ENCODE results near the gene TPST1. TPM values are rescaled to one million over a fixed set of nuclear protein-coding genes. Genes with fewer than 3 reads are reported as not detected.

Gene TPST1
- polyA plus RNA-seq, 4 donors, result 35.4 to 51.4 (median 41.8) TPM

GRCh38 chr7:66279912-66280311, 74.8 kb downstream of the TPST1 start:
- DNase-seq (ENCODE audit: low read depth in 4 of 4, low spot score in 3 of 4), result no peak

GRCh38 chr7:66281678-66282590, 76.8 kb downstream of the TPST1 start:
- no peak for DNase-seq (ENCODE audit: low read depth in 4 of 4, low spot score in 3 of 4)

- DNase-seq (ENCODE audit: low read depth in 4 of 4, low spot score in 3 of 4), result no peak
These were observed 77.4 kb downstream of the TPST1 start for GRCh38 chr7:66282591-66282935.

GRCh38 chr7:66283003-66283920, 78.1 kb downstream of the TPST1 start:
- no peak for DNase-seq (ENCODE audit: low read depth in 4 of 4, low spot score in 3 of 4)

GRCh38 chr7:66296001-66296521, 90.9 kb downstream of the TPST1 start:
- DNase-seq (ENCODE audit: low read depth in 4 of 4, low spot score in 3 of 4), result no peak

GRCh38 chr7:66296557-66296956, 91.4 kb downstream of the TPST1 start:
- no peak for DNase-seq (ENCODE audit: low read depth in 4 of 4, low spot score in 3 of 4)

GRCh38 chr7:66297579-66297978, 92.4 kb downstream of the TPST1 start:
- DNase-seq (ENCODE audit: low read depth in 4 of 4, low spot score in 3 of 4), result no peak

GRCh38 chr7:66301249-66301648, 96.1 kb downstream of the TPST1 start:
- no peak for DNase-seq (ENCODE audit: low read depth in 4 of 4, low spot score in 3 of 4)

GRCh38 chr7:66301737-66302136, 96.6 kb downstream of the TPST1 start:
- no peak for DNase-seq (ENCODE audit: low read depth in 4 of 4, low spot score in 3 of 4)

GRCh38 chr7:66303454-66304155, 98.5 kb downstream of the TPST1 start:
- DNase-seq (ENCODE audit: low read depth in 4 of 4, low spot score in 3 of 4), result peak in 1 of 4 donors; percentile 26

- no peak for DNase-seq (ENCODE audit: low read depth in 4 of 4, low spot score in 3 of 4)
These were observed 99.4 kb downstream of the TPST1 start for GRCh38 chr7:66304536-66304935.

GRCh38 chr7:66306243-66306642, 101.1 kb downstream of the TPST1 start:
- DNase-seq (ENCODE audit: low read depth in 4 of 4, low spot score in 3 of 4), result peak in 1 of 4 donors; percentile 24

GRCh38 chr7:66307591-66308215, 102.6 kb downstream of the TPST1 start:
- no peak for DNase-seq (ENCODE audit: low read depth in 4 of 4, low spot score in 3 of 4)

- no peak for DNase-seq (ENCODE audit: low read depth in 4 of 4, low spot score in 3 of 4)
These were observed 103.3 kb downstream of the TPST1 start for GRCh38 chr7:66308411-66308810.

- no peak for DNase-seq (ENCODE audit: low read depth in 4 of 4, low spot score in 3 of 4)
These were observed 105.5 kb downstream of the TPST1 start for GRCh38 chr7:66310620-66311019.

- DNase-seq (ENCODE audit: low read depth in 4 of 4, low spot score in 3 of 4), result no peak
These were observed 108.9 kb downstream of the TPST1 start for GRCh38 chr7:66313886-66314568.

GRCh38 chr7:66315192-66315591, 110.1 kb downstream of the TPST1 start:
- no peak for DNase-seq (ENCODE audit: low read depth in 4 of 4, low spot score in 3 of 4)

- DNase-seq (ENCODE audit: low read depth in 4 of 4, low spot score in 3 of 4), result no peak
These were observed 114.4 kb downstream of the TPST1 start for GRCh38 chr7:66319407-66319979.

GRCh38 chr7:66321283-66321682, 116.1 kb downstream of the TPST1 start:
- DNase-seq (ENCODE audit: low read depth in 4 of 4, low spot score in 3 of 4), result no peak
